HG02678 (cell line): ENCODE measurements around the gene MAGT1.
"Not testable (repeated sequence)": the region's sequence is repeated elsewhere in the genome, so short reads cannot be mapped to it uniquely, and the experiment has no call there.

Experiments used
- ATAC-seq: cut with Tn5 transposase; IDR thresholded peaks from one replicate; pipeline ENCODE4 v1.9.1; 2021; ENCODE audit warnings: mild to moderate bottlenecking, moderate library complexity; ENCODE audit not compliant: unreplicated experiment

The MAGT1 gene

GRCh38 chrX:77894921-77895886, at the start of gene MAGT1:
Gene MAGT1 (minus strand): TSS chrX:77895435. CDS start chrX:77895410, 25 bp downstream.
- peak; percentile 92 for ATAC-seq

DNA sequence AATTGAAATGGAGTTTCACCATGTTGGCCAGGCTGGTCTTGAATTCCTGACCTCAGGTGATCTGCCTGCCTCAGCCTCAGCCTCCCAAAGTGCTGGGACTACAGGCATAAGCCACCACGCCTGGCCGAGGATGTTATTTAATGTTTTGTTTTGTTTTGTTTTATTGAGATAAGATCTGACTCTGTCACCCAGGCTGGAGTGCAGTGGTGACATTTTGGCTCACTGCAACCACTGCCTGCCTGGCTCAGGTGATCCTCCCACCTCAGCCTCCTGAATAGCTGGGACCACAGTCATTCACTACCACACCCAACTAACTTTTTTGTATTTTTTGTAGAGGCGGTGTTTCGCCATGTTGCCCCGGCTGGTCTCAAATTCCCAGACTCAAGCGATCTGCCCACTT, 49.8 kb upstream of the MAGT1 start:
- ATAC-seq: not testable (repeated sequence)

DNA sequence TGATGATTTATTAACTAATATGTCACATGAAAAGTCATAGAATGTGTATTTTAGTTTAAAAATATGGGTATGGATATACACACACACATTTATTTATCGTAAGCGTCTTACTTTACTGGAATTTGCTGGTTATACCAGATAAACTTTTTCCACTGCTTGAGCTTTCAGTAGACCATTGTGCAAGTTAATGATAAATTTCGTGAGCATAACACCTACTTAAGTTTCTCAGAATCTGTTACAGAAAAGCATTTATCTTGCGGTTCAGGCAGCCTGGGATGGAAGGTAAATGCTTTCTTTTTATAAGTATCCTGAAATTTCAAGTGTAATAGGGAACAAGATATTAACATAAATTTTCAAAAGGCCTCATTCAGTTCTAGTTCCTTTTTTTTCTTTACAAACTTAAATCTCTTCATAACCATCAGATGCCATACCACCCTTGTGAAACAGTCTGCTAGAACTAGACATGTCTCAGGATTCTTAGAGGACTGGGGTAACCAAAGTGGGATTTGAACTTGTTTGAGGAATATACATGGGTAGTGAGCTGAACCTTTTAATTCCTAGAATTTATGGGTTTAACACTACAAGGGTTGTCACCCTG, 42.9 kb upstream of the MAGT1 start:
- no peak for ATAC-seq

DNA sequence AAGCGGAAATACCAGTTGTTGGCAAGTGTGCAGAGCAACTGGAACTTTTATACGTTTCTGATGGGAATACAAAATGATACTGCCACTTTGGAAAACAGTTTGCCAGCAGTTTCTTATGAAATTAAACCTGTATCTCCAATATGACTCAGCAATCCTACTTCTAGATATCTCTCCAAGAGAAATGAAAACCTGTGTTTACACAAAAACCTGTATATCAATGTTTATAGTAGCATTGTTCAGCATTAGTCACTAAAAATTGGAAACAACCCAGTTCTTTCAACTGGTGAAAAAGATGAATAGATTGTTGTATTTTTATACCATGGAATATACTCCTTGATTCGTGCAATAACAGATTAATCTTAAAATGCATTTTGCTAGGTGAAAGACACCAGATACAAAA, 42.1 kb upstream of the MAGT1 start:
- no peak for ATAC-seq

DNA sequence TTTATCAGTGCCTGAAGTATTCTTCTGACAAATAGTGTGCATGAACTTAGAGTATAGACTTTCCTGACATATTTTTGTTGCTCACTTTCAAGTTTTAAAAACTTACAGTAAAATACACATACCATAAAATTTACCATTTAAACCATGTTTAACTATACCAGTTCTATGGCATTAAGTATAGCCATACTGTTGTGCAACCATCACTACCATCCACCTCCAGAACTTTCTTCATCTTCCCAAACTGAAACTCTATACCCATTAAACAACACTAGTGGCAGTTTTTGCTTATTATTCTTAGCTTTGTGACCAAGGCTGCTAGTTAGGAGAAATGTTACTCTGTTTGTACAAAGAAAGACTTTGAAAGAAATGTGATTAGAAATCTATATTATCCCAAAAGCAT, 41.1 kb upstream of the MAGT1 start:
- ATAC-seq: no peak

GRCh38 chrX:77935886-77936285, 40.7 kb upstream of the MAGT1 start:
- no peak for ATAC-seq

DNA sequence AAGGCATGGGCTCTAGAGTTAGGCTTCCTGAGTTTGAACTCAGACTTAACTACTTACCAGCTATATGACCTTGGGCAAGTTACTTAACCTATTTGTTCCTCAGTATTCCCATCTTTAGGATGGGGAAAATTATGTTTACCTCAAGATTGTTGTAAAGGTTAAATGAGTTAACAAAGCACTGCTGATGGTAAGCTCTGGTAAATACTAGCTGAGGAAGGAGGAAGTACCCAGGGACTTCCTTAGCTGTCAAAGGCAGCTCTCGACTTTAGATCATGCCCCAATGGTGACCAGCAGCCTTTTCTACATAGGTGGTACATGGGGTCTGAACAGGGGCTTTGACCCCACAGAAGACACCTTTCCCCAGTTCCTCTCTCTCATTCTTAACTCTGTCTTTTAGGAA, 35.3 kb upstream of the MAGT1 start:
- no peak for ATAC-seq

GRCh38 chrX:77925764-77926163, 30.5 kb upstream of the MAGT1 start:
- ATAC-seq: no peak

DNA sequence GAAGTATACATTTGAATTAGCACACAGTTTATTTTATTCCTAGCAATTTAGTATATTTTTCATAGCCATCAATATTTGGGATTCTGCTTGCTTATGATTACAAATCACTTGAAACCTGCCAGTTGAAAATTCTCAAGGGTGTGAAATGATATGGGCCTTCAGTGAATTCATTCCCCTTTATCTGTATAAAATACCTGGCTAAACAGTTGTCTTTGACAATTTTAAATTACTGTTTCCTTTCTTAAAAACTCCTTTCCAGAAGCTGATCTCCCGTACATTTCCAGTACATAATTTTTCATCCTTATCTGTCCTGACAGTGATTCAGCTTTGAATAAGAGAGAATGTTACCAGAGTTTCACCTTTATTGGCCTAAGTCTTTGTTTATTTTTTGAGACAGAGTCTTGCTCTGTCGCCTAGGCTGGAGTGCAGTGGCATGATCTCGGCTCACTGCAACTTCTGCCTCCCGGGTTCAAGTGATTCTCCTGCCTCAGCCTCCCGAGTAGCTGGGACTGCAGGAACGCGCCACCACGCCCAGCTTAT, 29.2 kb upstream of the MAGT1 start:
- no peak for ATAC-seq

GRCh38 chrX:77922787-77923186, 27.6 kb upstream of the MAGT1 start:
- ATAC-seq: no peak

GRCh38 chrX:77919370-77919769, 24.1 kb upstream of the MAGT1 start:
- not testable (repeated sequence) for ATAC-seq

DNA sequence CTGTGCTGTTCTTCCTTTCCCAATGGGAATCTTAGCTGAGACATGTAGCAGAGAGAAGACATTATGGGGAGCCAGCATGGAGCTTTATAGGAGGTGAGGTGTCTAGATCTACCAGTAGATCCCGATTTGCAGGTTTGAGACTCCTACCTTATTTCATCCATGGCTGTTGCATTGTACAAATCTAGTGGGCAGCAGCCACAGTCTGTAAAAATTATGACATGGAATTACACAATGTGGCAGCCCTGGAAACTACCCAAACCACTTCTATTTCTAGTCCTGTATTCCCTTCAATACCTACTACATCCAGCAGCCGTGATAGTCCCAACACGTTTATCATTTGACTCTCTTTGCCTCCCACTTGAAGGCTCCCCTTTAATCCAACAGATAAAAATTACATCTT, 23.3 kb upstream of the MAGT1 start:
- no peak for ATAC-seq

- ATAC-seq: peak; percentile 65
Measured at GRCh38 chrX:77917294-77917933, 22.2 kb upstream of the MAGT1 start.

GRCh38 chrX:77910108-77910840, 15.0 kb upstream of the MAGT1 start, which contains the start of gene ATP7A:
Gene ATP7A (plus strand): TSS chrX:77910693. CDS start chrX:77971642, 60,949 bp downstream.
- peak; percentile 97 for ATAC-seq

DNA sequence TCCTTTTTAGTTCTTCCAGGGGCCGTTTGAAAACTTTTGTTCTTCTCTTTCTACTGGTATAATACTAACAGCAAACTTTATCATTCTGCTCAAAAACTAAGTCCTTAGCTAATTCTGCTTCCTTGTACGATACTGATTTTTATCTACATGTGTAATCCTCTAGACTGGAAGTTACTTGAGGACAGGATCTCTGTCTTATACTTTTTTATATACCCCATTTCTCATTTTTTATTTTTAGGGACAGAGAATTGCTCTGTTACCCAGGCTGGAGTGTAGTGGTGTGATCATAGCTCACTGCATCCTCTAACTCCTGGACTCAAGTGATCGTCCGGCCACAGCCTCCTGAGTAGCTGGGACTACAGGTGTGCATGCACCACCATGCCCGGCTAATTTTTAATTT, 6.3 kb upstream of the MAGT1 start:
- no peak for ATAC-seq

DNA sequence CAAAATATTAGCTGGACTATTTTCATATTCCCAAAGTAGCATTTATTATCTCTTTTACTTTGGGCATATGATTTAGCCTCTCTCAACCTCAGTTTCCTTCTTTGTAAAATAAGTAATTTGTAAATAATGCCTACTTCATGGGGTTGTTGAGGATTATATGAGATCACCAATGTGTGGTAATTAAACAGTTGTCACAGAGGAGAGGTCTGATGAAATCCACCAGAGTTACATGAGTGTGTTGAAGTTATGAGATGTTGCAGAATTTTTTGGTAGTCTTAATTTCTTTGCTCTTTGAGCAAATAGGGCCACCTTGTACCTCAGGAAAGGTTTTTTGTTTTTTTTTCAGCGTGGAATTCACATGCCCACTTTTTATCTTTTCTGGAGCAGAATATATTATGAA, 5.5 kb upstream of the MAGT1 start:
- no peak for ATAC-seq

GRCh38 chrX:77899081-77899828, 4.0 kb upstream of the MAGT1 start, which contains the start of gene COX7B:
Gene COX7B (plus strand): TSS chrX:77899468. CDS start chrX:77899554, 86 bp downstream.
- ATAC-seq: peak; percentile 65

DNA sequence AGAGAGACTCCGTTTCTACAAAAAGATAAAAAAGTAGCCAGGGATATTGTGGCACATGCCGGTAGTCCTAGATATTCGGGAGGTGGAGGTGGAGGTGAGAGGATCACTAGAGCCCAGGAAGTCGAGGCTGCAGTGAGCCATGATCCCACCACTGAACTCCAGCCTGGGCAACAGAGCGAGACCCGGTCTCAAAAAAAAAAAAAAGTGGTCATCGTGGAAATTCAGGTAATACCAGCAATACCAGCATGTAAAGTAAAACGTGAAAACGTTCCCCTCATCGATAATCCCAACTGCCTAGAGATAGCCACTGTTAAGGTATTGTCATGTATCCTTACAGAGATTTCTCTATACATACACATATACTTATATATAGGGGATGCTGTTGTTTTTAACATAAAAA, 1.5 kb downstream of the MAGT1 start:
- no peak for ATAC-seq

GRCh38 chrX:77892887-77893286, 2.3 kb downstream of the MAGT1 start:
- ATAC-seq: no peak

DNA sequence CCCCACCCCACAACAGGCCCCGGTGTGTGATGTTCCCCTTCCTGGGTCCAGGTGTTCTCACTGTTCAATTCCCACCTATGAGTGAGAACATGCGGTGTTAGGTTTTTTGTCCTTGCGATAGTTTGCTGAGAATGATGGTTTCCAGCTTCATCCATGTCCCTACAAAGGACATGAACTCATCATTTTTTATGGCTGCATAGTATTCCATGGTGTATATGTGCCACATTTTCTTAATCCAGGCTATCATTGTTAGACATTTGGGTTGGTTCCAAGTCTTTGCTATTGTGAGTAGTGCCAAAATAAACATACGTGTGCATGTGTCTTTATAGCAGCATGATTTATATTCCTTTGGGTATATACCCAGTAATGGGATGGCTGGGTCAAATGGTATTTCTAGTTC, 13.8 kb downstream of the MAGT1 start:
- not testable (repeated sequence) for ATAC-seq
